ENCODE measurements around the gene SCGB1A1. TPM values are rescaled to one million over a fixed set of nuclear protein-coding genes. Genes with fewer than 3 reads are reported as not detected.
A peak's percentile ranks its signal among the peaks of the same experiment; 100 is the strongest.

SCGB1A1 gene
- total and polyA plus RNA-seq, 4 donors = not detected

- DNase-seq (ENCODE audit: low spot score) = no peak
- WGBS = 86% methylated on average over 11 of the region's 11 CpGs
- Histone ChIP-seq H3K36me3 (ENCODE audit: control insufficient read depth in 4 of 4, insufficient read depth in 3 of 4, low read depth in 1 of 4, low read length in 3 of 4) (no peaks in the 10 kb centered on the region), H3K4me3 (ENCODE audit: low read depth in 1 of 3, low read length in 3 of 3) (no peak overlapping the region), H3K9me3 (ENCODE audit: control insufficient read depth in 4 of 4, low read length in 3 of 4) (no peaks in the 10 kb centered on the region), H3K4me1 (ENCODE audit: control insufficient read depth in 4 of 4, insufficient read depth in 4 of 4, low read length in 3 of 4) (peaks cover 7 to 30% (median 26%) of the 10 kb centered on the region in 4 donors), H3K9ac (ENCODE audit: low read depth in 1 of 2, low read length in 2 of 2) (no peak overlapping the region), H3K27ac (ENCODE audit: low read depth in 1 of 2, low read length in 2 of 2) (no peak overlapping the region), H3K27me3 (ENCODE audit: control insufficient read depth in 4 of 4, insufficient read depth in 4 of 4, low read length in 3 of 4) (no peaks in the 10 kb centered on the region)
- TF ChIP-seq TAF1 (conservative IDR thresholded peaks at IDR 0.05) = no peak
- no peak for TF ChIP-seq MAX (IDR thresholded peaks at IDR 0.05)
Measured at GRCh38 chr11:62431171-62431901, 12.5 kb downstream of the SCGB1A1 start.

GRCh38 chr11:62432695-62433094 is 13.9 kb downstream of the SCGB1A1 start:
- H3K4me3 ChIP-seq (ENCODE audit: low read depth in 1 of 3, low read length in 3 of 3) = no peak overlapping the region
- H3K27ac ChIP-seq (ENCODE audit: low read depth in 1 of 2, low read length in 2 of 2) = peak overlapping the region in 1 of 2 donors; percentile 31
- H3K9me3 ChIP-seq (ENCODE audit: control insufficient read depth in 4 of 4, low read length in 3 of 4) = no peaks in the 10 kb centered on the region
- no peaks in the 10 kb centered on the region for H3K36me3 ChIP-seq (ENCODE audit: control insufficient read depth in 4 of 4, insufficient read depth in 3 of 4, low read depth in 1 of 4, low read length in 3 of 4)
- no peak for DNase-seq (ENCODE audit: low spot score)
- no peak overlapping the region for H3K9ac ChIP-seq (ENCODE audit: low read depth in 1 of 2, low read length in 2 of 2)
- peaks cover 7 to 20% (median 19%) of the 10 kb centered on the region in 4 donors for H3K4me1 ChIP-seq (ENCODE audit: control insufficient read depth in 4 of 4, insufficient read depth in 4 of 4, low read length in 3 of 4)
- TF ChIP-seq SP1 (IDR thresholded peaks at IDR 0.05) = peak; percentile 85
- no peak for TF ChIP-seq GABPA (IDR thresholded peaks at IDR 0.05 in 1 of 2, conservative IDR thresholded peaks at IDR 0.05 in 1 of 2)
- TF ChIP-seq ZBTB33 (IDR thresholded peaks at IDR 0.05) = peak; percentile 81
- no peak for TF ChIP-seq EGR1 (IDR thresholded peaks at IDR 0.05; ENCODE audit: low read depth in 2 of 2)
- no peak for TF ChIP-seq FOXA1 (IDR thresholded peaks at IDR 0.05)
- TF ChIP-seq HNF4G (IDR thresholded peaks at IDR 0.05) = peak; percentile 43
- TF ChIP-seq RXRA (IDR thresholded peaks at IDR 0.05) = peak; percentile 84 to 87
- TF ChIP-seq NR2F2 (IDR thresholded peaks at IDR 0.05) = peak; percentile 35
- no peak for TF ChIP-seq REST (IDR thresholded peaks at IDR 0.05)
- peak; percentile 34 for TF ChIP-seq MAX (IDR thresholded peaks at IDR 0.05)
- TF ChIP-seq TAF1 (conservative IDR thresholded peaks at IDR 0.05) = no peak
- no peak for TF ChIP-seq CTCF (IDR thresholded peaks at IDR 0.05; ENCODE audit: low read depth, low read length, missing input control)
- peak; percentile 21 for TF ChIP-seq FOXA2 (IDR thresholded peaks at IDR 0.05)
- peak; percentile 77 to 79 for TF ChIP-seq HNF4A (conservative IDR thresholded peaks at IDR 0.05)
- peak; percentile 27 for TF ChIP-seq ATF3 (IDR thresholded peaks at IDR 0.05)
- TF ChIP-seq YY1 (IDR thresholded peaks at IDR 0.05) = peak; percentile 64
- peak in 1 of 2 donors; percentile 47 for TF ChIP-seq JUND (IDR thresholded peaks at IDR 0.05)
- peak; percentile 45 to 63 for TF ChIP-seq RAD21 (IDR thresholded peaks at IDR 0.05)
- 30% methylated on average over 9 of the region's 9 CpGs for WGBS
- H3K27me3 ChIP-seq (ENCODE audit: control insufficient read depth in 4 of 4, insufficient read depth in 4 of 4, low read length in 3 of 4) = no peaks in the 10 kb centered on the region

Data from liver (tissue), 9 donors.